HG02840 (cell line): ENCODE data around the gene KLHL30.
A peak's percentile ranks its signal among the peaks of the same experiment; 100 is the strongest.
"Not testable (repeated sequence)": the region's sequence is repeated elsewhere in the genome, so short reads cannot be mapped to it uniquely, and the experiment has no call there.

Experiments used
- ATAC-seq: cut with Tn5 transposase; IDR thresholded peaks from one replicate; pipeline ENCODE4 v1.9.1; 2021; ENCODE audit warnings: mild to moderate bottlenecking, moderate library complexity, moderate number of reproducible peaks; ENCODE audit not compliant: unreplicated experiment, low FRiP score

The KLHL30 gene

GRCh38 chr2:238101891-238102841 lies 36.3 kb upstream of the KLHL30 start:
- ATAC-seq: no peak

GRCh38 chr2:238102865-238103264 lies 35.6 kb upstream of the KLHL30 start:
- ATAC-seq: no peak

DNA sequence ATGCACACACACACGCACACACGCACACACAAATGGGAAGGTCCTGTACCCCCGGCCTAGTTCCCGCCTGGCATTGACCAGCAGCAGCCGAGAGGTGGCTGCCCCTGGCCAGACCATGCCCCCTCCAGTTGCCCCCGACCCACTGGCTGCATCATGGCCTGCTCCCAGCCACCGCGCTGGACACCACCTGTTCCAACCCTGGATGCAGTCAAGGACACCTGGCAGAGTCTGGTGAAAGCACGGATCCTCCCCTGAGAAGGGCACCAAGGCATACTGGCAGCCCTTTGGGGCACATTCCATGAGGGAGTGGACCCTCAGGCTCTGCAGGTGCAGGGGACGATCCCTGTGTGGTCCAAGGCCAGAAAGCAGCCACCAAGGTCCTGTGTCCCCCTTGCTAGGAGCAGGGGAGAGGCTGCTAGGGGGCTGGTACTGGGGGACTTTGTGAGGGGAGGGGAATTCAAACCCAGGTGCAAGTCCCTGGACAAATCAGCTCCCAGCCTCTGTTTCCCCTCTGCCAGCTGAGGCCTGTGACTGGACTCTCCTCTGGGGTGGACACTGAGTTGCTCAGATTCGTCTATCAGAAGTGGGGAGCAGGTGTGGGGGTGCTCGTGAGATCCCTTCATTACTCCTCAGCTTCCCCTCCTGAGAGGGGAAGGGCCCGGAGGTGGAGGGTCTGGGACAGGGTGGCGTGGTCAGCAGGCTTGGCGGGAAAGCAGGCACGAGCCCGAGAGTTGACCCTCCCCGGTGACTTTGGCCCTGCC lies 34.8 kb upstream of the KLHL30 start:
- no peak for ATAC-seq

DNA sequence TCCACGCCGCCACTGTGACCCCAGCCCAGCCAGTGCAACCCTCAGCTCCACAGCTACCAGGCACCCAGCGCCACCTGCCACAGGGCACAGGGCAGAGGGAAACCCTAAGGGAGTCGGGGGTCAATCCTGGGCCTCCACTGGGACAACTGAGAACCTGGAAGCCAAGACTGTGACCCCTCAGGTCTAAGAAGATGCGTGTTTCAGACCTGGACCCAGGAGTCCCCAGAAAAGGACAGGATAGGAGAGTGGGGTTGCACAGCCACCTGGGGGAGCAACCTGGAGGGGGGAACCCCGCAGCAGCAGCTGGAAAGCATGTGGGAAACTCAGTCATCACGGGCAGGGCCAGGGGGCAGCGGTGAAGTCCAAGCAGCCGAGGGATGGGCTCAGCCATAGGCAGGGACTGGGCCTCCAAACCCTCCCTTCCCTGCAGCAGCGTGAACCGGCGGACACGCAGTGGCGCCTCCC lies 34.2 kb upstream of the KLHL30 start:
- no peak for ATAC-seq

DNA sequence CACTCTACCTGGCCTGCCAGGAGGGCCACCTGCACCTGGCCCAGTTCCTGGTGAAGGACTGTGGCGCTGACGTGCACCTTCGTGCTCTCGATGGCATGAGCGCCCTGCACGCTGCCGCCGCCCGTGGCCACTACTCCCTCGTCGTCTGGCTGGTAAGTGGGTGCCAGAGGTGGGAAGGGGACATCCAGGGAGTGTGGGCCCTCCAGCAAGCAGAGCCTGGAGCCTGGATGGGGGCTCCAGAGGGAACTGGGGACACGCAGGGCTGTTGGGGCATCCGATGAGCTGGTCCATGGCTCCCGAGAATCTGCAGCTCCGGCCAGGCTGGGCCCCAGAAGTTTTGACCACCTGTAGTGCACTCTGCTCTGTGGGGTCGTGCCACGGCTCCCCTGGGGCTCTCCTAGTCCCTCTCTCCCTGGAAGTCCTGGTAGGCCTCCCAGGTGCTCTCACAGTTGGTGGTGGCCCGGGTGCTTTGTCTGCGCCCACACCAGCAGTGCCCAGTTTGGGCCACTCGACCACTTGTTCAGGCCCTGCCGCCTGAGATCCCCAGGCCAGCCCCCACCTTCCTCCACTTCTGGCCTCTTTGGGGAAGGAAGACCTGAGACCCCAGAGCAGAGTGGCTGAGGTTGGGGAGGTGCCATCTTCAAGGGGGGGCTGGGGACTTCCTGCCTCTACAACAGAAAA lies 33.6 kb upstream of the KLHL30 start:
- no peak for ATAC-seq

DNA sequence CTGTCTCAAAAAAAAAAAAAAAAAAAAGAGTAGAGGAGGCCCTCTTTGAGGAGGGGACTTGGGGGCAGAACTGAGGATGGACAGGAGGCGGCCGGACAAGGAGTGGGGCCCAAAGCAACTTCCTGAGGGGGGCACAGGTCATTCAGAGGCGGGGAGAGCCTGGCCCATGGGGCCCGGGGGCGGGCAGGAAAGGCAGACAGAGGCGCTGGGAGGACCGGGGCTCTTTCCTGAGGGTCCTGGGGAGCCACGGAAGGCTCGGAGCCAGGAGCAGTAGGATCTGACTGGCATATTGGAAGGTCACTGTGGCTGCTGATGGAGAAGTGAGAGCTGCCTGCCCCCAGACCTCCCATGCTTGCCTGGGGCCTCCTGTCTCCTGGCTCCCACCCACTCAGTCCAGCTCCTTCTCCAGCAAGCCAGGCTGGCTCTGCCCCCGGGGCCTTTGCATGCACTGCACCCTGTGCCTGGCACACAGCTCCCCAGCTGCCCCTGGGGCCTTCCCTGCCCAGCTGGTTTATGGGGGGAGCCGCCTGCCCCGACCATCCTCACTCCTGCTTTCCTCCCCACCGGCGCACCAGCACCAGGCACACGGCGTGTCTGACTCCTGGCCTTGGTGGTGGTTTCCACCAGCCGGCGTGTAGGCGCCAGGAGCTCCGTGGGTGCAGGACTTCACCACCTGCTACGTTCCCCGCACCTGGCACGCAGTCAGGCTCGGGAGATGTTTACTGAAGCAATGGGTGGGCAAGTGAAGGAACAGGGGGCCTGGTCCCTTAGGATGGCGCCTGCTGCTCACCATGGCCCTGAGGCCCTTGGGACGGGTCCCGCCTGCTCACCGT lies 32.7 kb upstream of the KLHL30 start:
- no peak for ATAC-seq

- no peak for ATAC-seq
These were observed 32.1 kb upstream of the KLHL30 start for GRCh38 chr2:238106339-238106697.

DNA sequence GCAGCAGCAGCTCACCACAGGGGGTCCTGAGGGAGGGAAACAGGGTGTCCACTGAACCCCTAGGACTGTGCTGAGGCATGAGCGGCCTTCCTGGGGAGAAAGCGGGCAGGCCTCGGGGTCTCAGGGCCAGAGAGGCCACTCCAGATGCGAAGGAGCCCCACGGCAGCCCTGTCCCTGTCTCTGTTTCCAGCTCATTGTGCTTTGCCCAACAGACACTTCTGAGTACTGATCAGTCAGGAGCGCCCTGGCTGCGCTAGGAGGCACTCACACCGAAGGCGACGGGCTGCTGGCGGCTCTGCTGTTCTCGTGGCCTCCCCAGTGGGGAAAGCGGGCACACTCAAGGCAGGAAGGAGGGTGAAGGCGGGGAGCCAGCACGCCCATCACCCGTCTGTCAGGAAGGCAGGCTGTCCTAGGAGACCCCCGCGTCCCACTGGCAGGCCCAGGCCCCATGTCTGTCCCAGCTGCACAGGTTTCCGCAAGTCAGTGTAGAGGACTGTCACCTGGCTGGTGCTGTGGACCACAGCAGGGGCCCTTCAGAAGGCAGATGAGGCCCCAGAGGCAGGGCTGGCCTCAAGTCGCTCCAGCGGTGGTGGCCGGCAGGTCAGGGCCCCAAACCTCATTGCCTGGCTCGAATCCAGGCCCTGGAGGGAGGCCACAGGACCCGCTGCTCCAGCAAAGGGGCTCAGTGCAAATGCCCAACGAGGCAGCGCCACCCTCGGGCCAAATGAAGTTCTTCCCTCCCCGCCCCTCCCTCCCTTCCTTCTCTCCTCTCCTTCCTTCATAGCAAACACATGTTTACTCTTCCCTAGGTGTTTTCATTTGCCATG lies 31.6 kb upstream of the KLHL30 start:
- ATAC-seq: peak; percentile 13

- peak; percentile 60 for ATAC-seq
These were observed 30.7 kb upstream of the KLHL30 start for GRCh38 chr2:238107525-238108422.

DNA sequence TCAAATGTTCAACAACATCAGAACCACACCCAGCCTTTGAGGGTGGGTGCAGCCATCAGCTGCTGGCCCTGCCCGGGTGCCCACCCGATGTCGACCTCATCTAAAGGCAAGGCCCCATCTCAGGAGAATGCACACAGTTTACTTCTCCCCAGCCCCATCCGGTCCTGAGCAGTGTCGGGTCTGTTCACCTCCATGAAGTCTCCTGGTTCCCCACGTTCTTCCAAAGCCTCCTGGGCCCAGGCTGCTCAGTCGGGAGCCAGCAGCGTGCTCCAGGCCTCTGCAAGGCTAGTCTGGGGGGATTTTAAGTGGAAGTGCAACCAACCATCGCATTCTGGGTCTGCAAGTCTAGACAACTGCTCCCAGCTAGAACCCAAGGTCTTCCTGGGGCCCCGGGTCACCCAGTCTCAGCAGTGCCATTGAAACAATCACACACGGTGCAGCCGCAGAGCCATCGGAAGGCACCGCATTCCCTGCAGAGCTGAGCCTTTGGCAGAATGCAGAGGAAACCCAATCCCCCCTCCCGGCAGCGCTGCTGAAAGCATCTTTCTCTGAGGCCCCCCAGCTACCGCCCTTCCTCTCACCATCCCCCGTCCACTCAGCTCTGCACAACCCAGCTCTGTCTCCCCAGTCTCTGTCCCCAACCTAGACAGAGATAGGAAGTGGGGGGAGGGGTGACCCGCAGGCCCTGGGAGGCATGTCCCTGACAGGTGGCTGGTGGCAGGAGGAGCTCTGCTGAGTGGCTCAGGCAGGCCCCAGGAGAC lies 29.9 kb upstream of the KLHL30 start:
- no peak for ATAC-seq

DNA sequence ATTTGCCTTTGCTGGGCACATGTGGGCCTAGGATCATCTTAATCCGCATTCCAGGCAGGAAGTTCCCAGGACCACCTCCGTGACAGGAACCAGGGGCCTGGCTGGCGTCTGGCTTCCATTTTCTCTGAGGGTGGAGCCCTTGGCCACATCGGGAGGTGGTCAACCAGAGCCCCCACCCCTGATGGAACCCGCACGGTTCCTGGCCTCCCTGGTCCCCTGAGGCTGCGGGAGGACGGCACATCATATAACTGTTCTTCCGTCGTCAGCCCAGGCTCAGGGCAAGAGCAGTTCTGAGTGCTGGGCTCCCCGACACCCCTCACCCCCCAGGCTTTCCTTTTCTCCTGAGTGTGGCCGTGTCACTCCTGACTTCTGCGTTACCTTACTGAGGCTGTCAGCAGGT lies 24.9 kb upstream of the KLHL30 start:
- no peak for ATAC-seq

- no peak for ATAC-seq
These were observed 24.1 kb upstream of the KLHL30 start for GRCh38 chr2:238114331-238114841.

- ATAC-seq: no peak
These were observed 23.4 kb upstream of the KLHL30 start for GRCh38 chr2:238114851-238115660.

DNA sequence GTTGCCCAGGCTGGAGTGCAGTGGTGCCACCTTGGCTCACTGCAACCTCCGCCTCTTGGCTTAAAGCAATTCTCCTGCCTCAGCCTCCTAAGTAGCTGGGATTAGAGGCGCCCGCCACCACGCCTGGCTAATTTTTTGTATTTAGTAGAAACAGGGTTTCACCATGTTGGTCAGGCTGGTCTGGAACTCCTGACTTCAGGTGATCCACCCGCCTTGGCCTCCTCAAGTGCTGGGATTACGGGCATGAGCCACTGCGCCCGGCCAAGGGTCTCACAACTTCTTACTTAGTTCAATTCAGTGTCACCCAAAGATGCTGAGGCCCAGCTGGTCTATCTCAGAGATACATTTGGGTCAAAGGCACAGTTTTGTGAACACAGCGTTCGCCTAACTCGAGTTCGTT lies 22.8 kb upstream of the KLHL30 start:
- not testable (repeated sequence) for ATAC-seq

DNA sequence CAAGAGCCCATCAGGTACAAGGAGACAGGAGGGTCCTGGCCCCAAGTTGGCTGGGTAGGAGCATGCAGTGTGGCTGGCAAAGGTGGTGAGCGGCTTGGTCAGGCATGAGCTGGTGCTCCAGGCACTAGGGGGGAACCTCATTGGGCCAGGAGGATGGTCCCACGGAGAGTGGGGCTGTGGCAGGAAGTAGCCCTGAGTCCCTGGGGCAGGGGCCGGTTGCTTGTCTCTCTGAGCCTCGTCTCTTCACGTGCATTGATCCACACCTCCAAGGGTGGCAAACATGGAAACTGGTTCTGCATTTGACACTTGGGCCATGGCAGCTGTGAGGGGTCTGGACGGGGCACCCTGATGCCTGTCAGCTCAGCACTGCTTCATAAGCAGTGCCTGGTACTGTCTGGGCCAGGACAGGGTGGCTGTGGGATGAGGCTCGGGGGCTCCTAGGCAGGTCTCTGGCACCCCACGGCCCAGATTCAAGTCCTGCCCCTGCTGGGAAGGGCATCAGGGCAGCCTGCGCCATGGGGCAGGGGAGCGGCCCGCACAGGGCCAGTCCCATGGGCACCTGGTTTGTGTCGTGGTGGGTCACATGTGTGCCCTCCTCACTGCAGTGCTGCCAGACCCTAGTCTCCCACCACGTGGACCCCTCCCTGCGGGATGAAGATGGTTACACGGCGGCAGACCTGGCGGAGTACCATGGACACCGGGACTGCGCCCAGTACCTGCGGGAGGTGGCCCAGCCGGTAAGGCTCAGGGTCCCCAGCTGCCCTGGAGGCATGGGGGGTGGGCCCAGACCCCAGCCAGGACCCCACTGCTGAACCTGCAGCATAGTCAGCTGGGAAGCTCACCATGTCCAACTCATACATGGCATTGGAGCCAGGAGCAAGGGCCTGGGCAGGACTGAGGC lies 21.9 kb upstream of the KLHL30 start:
- no peak for ATAC-seq
